Naive thymus-derived CD4-positive, alpha-beta T cell (primary cell): ENCODE results near the gene IL17REL. TPM values are rescaled to one million over a fixed set of nuclear protein-coding genes. Genes with fewer than 3 reads are reported as not detected.
A peak's percentile ranks its signal among the peaks of the same experiment; 100 is the strongest.
"Not testable (repeated sequence)": the region's sequence is repeated elsewhere in the genome, so short reads cannot be mapped to it uniquely, and the experiment has no call there.

Experiments
- ATAC-seq: fragments of 150-1000 bp; cut with Tn5 transposase; 2 replicates; pipeline ENCODE4 v1.10.0; 2021; ENCODE audit warnings: mild to moderate bottlenecking, moderate library complexity
- CTCF ChIA-PET: fragments of 350-600 bp; sonication (Branson Sonifier 250); formaldehyde crosslinking; loops from one replicate; lab custom pipeline; 2021; ENCODE audit warnings: antibody characterized with exemption; lab: Charles Lee
- POLR2A ChIA-PET: fragments of 350-600 bp; sonication (Branson Sonifier 250); formaldehyde crosslinking; loops from one replicate; lab custom pipeline; 2021; ENCODE audit warnings: antibody characterized with exemption, inconsistent platforms; lab: Charles Lee
- DNase-seq, 9 donors: peaks; one replicate each; pipeline versions ENCODE4 v3.0.0 to v3.0.0-alpha.2; 2020 to 2022; ENCODE audit warnings: mixed read lengths in 1 of 9
- H3K27ac ChIP-seq: one replicate; pipeline ENCODE4 v1.7.0; 2013; ENCODE audit warnings: mild to moderate bottlenecking, low read depth, low read length, moderate library complexity
- H3K27me3 ChIP-seq, 2 donors: one replicate each; pipeline ENCODE4 v1.7.0; 2013; ENCODE audit warnings: low read length in 2 of 2, mild to moderate bottlenecking in 2 of 2, moderate library complexity in 2 of 2; ENCODE audit not compliant: control insufficient read depth in 2 of 2, insufficient read depth in 2 of 2
- H3K36me3 ChIP-seq, 3 experiments: 1 replicate in 2 of 3; 2 replicates in 1 of 3; pipeline ENCODE4 v1.7.0; 2013; ENCODE audit warnings: low read length in 3 of 3, mild to moderate bottlenecking in 3 of 3, moderate library complexity in 1 of 3; ENCODE audit not compliant: insufficient read depth in 3 of 3, control insufficient read depth in 2 of 3
- H3K4me1 ChIP-seq, 2 donors: one replicate each; pipeline ENCODE4 v1.7.0; 2013; ENCODE audit warnings: low read length in 2 of 2, mild to moderate bottlenecking in 2 of 2, moderate library complexity in 1 of 2; ENCODE audit not compliant: control insufficient read depth in 2 of 2, insufficient read depth in 2 of 2
- H3K4me3 ChIP-seq: 2 replicates; pipeline ENCODE4 v1.7.0; 2013; ENCODE audit warnings: mild to moderate bottlenecking, low read length
- H3K9me3 ChIP-seq, 3 experiments: 1 replicate in 2 of 3; 2 replicates in 1 of 3; pipeline ENCODE4 v1.7.0; 2013; ENCODE audit warnings: low read length in 3 of 3; ENCODE audit not compliant: control insufficient read depth in 2 of 3
- H3K27ac Mint-ChIP-seq, 9 donors: one replicate each; pipeline ENCODE4 v1.8.0; 2020 to 2022; ENCODE audit warnings: mixed read lengths in 9 of 9, mild to moderate bottlenecking in 8 of 9, moderate library complexity in 5 of 9, inconsistent platforms in 2 of 9
- H3K27me3 Mint-ChIP-seq, 5 donors: one replicate each; pipeline ENCODE4 v1.8.0; 2021 to 2022; ENCODE audit warnings: mixed read lengths in 5 of 5, mild to moderate bottlenecking in 1 of 5
- H3K36me3 Mint-ChIP-seq, 5 donors: one replicate each; pipeline ENCODE4 v1.8.0; 2020 to 2022; ENCODE audit warnings: mixed read lengths in 5 of 5, mild to moderate bottlenecking in 3 of 5, inconsistent platforms in 1 of 5
- H3K4me1 Mint-ChIP-seq, 7 donors: one replicate each; pipeline ENCODE4 v1.8.0; 2020 to 2022; ENCODE audit warnings: mixed read lengths in 7 of 7, mild to moderate bottlenecking in 3 of 7, inconsistent platforms in 1 of 7
- H3K4me3 Mint-ChIP-seq, 10 donors: one replicate each; pipeline ENCODE4 v1.8.0; 2020 to 2022; ENCODE audit warnings: mild to moderate bottlenecking in 10 of 10, mixed read lengths in 10 of 10, moderate library complexity in 6 of 10, inconsistent platforms in 2 of 10
- H3K9me3 Mint-ChIP-seq, 11 donors: one replicate each; pipeline ENCODE4 v1.8.0; 2020 to 2022; ENCODE audit warnings: mixed read lengths in 11 of 11, mild to moderate bottlenecking in 4 of 11, inconsistent platforms in 1 of 11, moderate library complexity in 1 of 11
- intact Hi-C, 2 donors: fragments of 100-400 bp; cut with micrococcal nuclease; formaldehyde crosslinking; loops; one replicate each; pipeline ENCODE4 v1.15.1; 2023
- polyA plus RNA-seq, 2 donors: library from polyadenylated mRNA; unstranded; fragments of 300-500 nt; fragmentation: Illumina TruSeq; gene quantifications; one replicate each; pipeline ENCODE4 v1.2.3, GENCODE V29; 2021
- total RNA-seq, 6 experiments: library from RNA in 5 of 6; stranded (reverse) in 5 of 6; gene quantifications; 1 replicate in 5 of 6; 2 replicates in 1 of 6; pipeline ENCODE4 v1.2.3 and lab custom pipeline; 2021 to 2026

Gene IL17REL
- total and polyA plus RNA-seq, 7 experiments from 2014 or later: not detected

GRCh38 chr22:49948958-49949913 lies 63.3 kb downstream of the IL17REL start:
- Mint-ChIP-seq H3K27ac (peak overlapping the region in 1 of 9 donors; percentile 55), H3K4me1 (peaks cover 5 to 18% (median 9%) of the 10 kb centered on the region in 7 donors)
- intact Hi-C loops: no loop called here

GRCh38 chr22:49948116-49948957 lies 64.2 kb downstream of the IL17REL start:
- no peaks in the 10 kb centered on the region for H3K9me3 ChIP-seq
- Mint-ChIP-seq H3K36me3 (peaks cover 0 to 5% (median 0%) of the 10 kb centered on the region in 5 donors), H3K4me1 (peaks cover 5 to 18% (median 9%) of the 10 kb centered on the region in 7 donors), H3K9me3 (peaks cover 0 to 7% (median 0%) of the 10 kb centered on the region in 11 donors), H3K27me3 (no peaks in the 10 kb centered on the region), H3K27ac (peak overlapping the region in 2 of 9 donors; percentile 28 to 47), H3K4me3 (no peak overlapping the region)
- H3K4me1 ChIP-seq: peaks cover 9 to 18% of the 10 kb centered on the region in 2 donors
- H3K4me3 ChIP-seq: no peak overlapping the region
- ATAC-seq: no peak
- DNase-seq: no peak
- no peaks in the 10 kb centered on the region for H3K27me3 ChIP-seq
- intact Hi-C loops: no loop called here
- ChIA-PET POLR2A (interaction anchor here (0.9 to 1.7 kb wide), 2 partner anchors 11 to 12 kb away, joined by 4 to 14 read pairs; partner anchors contain the start of gene PIM3), CTCF (no interaction called here)
- H3K27ac ChIP-seq: no peak overlapping the region
- no peaks in the 10 kb centered on the region for H3K36me3 ChIP-seq

More at GRCh38 chr22:49948958-49949913, 63.3 kb downstream of the IL17REL start:
- H3K4me1 ChIP-seq: peaks cover 9 to 18% of the 10 kb centered on the region in 2 donors
- H3K9me3 ChIP-seq: no peaks in the 10 kb centered on the region
- H3K27me3 ChIP-seq: no peaks in the 10 kb centered on the region
- CTCF ChIA-PET: no interaction called here
- no peaks in the 10 kb centered on the region for H3K27me3 Mint-ChIP-seq
- peaks cover 0 to 5% (median 0%) of the 10 kb centered on the region in 5 donors for H3K36me3 Mint-ChIP-seq
- POLR2A ChIA-PET: interaction anchor here (1.7 kb wide), 1 partner anchor 11 kb away, joined by 14 read pairs; the partner anchor contains the start of gene PIM3
- H3K27ac ChIP-seq: no peak overlapping the region
- H3K4me3 Mint-ChIP-seq: no peak overlapping the region
- H3K36me3 ChIP-seq: no peaks in the 10 kb centered on the region
- peaks cover 0 to 7% (median 0%) of the 10 kb centered on the region in 11 donors for H3K9me3 Mint-ChIP-seq
- H3K4me3 ChIP-seq: no peak overlapping the region
- ATAC-seq (no peak), DNase-seq (no peak)

- intact Hi-C loops: no loop called here
- DNase-seq (no peak), ATAC-seq (no peak)
- H3K9me3 Mint-ChIP-seq: peaks cover 0 to 7% (median 0%) of the 10 kb centered on the region in 11 donors
- Histone ChIP-seq H3K27ac (peak overlapping the region; percentile 86), H3K4me1 (peaks cover 9 to 18% of the 10 kb centered on the region in 2 donors), H3K4me3 (no peak overlapping the region), H3K9me3 (no peaks in the 10 kb centered on the region), H3K36me3 (no peaks in the 10 kb centered on the region), H3K27me3 (no peaks in the 10 kb centered on the region)
- peaks cover 5 to 18% (median 9%) of the 10 kb centered on the region in 7 donors for H3K4me1 Mint-ChIP-seq
- H3K4me3 Mint-ChIP-seq: no peak overlapping the region
- CTCF ChIA-PET: no interaction called here
- POLR2A ChIA-PET: interaction anchor here (0.8 to 2.0 kb wide), 4 partner anchors 12 to 29 kb away, joined by 3 to 14 read pairs (median 8); partner anchors contain the start of genes ALG12, CRELD2 and PIM3
- peaks cover 0 to 5% (median 0%) of the 10 kb centered on the region in 5 donors for H3K36me3 Mint-ChIP-seq
- no peaks in the 10 kb centered on the region for H3K27me3 Mint-ChIP-seq
- H3K27ac Mint-ChIP-seq: no peak overlapping the region
Observed at GRCh38 chr22:49947296-49947622, 65.3 kb downstream of the IL17REL start.

- Mint-ChIP-seq H3K27me3 (no peaks in the 10 kb centered on the region), H3K27ac (peak overlapping the region in 8 of 9 donors; percentile 14 to 99 (median 98)), H3K9me3 (peaks cover 0 to 7% (median 0%) of the 10 kb centered on the region in 11 donors), H3K36me3 (peaks cover 0 to 5% (median 0%) of the 10 kb centered on the region in 5 donors), H3K4me1 (peaks cover 5 to 18% (median 9%) of the 10 kb centered on the region in 7 donors), H3K4me3 (no peak overlapping the region)
- POLR2A ChIA-PET: interaction anchor here (0.8 to 2.0 kb wide), 4 partner anchors 10 to 29 kb away, joined by 3 to 11 read pairs (median 4); partner anchors contain the start of genes ALG12, CRELD2 and PIM3
- H3K4me1 ChIP-seq: peaks cover 9 to 18% of the 10 kb centered on the region in 2 donors
- no peaks in the 10 kb centered on the region for H3K27me3 ChIP-seq
- intact Hi-C loops: no loop called here
- peak overlapping the region; percentile 86 for H3K27ac ChIP-seq
- no peaks in the 10 kb centered on the region for H3K9me3 ChIP-seq
- H3K36me3 ChIP-seq: no peaks in the 10 kb centered on the region
- H3K4me3 ChIP-seq: no peak overlapping the region
- CTCF ChIA-PET: interaction anchor here (1.0 to 1.2 kb wide), 2 partner anchors 17 to 18 kb away, joined by 3 read pairs; no protein-coding TSS in a partner anchor
- ATAC-seq (no peak), DNase-seq (no peak)
Observed at GRCh38 chr22:49946612-49947295, 65.8 kb downstream of the IL17REL start.

- Mint-ChIP-seq H3K9me3 (peaks cover 0 to 16% (median 0%) of the 10 kb centered on the region in 11 donors), H3K4me1 (peaks cover 8 to 19% (median 12%) of the 10 kb centered on the region in 7 donors), H3K4me3 (peak overlapping the region in 8 of 10 donors; percentile 20 to 80 (median 60)), H3K27ac (peak overlapping the region; percentile 86 to 99 (median 97))
- ChIA-PET CTCF (interaction anchor here (0.5 kb wide), 1 partner anchor 259 kb away, joined by 6 read pairs; no protein-coding TSS in a partner anchor), POLR2A (interaction anchor here (0.6 to 2.0 kb wide), 5 partner anchors 9 to 73 kb away, joined by 3 to 11 read pairs (median 3); partner anchors contain the start of gene PIM3)
- H3K4me1 ChIP-seq: peaks cover 9 to 18% of the 10 kb centered on the region in 2 donors
- H3K27ac ChIP-seq: peak overlapping the region; percentile 86
- peak; percentile 65 for ATAC-seq
- H3K27me3 ChIP-seq, H3K27me3 Mint-ChIP-seq, H3K36me3 ChIP-seq, H3K36me3 Mint-ChIP-seq, H3K9me3 ChIP-seq, H3K4me3 ChIP-seq: not testable (repeated sequence)
- peak in 7 of 9 donors; percentile 67 to 87 (median 80) for DNase-seq
- intact Hi-C loops: loop anchor here (1.0 kb wide), 2 partner anchors 9 to 15 kb away; partner anchors contain the start of gene PIM3 (in 2 of the 2)
Observed at GRCh38 chr22:49945042-49945794, 67.3 kb downstream of the IL17REL start.
